ENCODE measurements around the gene CMPK1.

CMPK1 gene

GRCh38 chr1:47417170-47418044 is 83.8 kb downstream of the CMPK1 start:
- FAIRE-seq: no peak

GRCh38 chr1:47418122-47418521 is 84.5 kb downstream of the CMPK1 start:
- no peak for DNase-seq (ENCODE audit: insufficient read length, low spot score)
- FAIRE-seq: no peak

More at GRCh38 chr1:47417170-47418044, 83.8 kb downstream of the CMPK1 start:
- DNase-seq (ENCODE audit: insufficient read length, low spot score): no peak

- FAIRE-seq: no peak
- DNase-seq (ENCODE audit: insufficient read length, low spot score): no peak
These were observed 85.2 kb downstream of the CMPK1 start for GRCh38 chr1:47418681-47419325.

GRCh38 chr1:47420547-47420946 is 87.0 kb downstream of the CMPK1 start:
- FAIRE-seq: no peak
- DNase-seq (ENCODE audit: insufficient read length, low spot score): no peak

- DNase-seq (ENCODE audit: insufficient read length, low spot score): no peak
- no peak for FAIRE-seq
These were observed 90.3 kb downstream of the CMPK1 start for GRCh38 chr1:47423872-47424271.

- FAIRE-seq (no peak), DNase-seq (ENCODE audit: insufficient read length, low spot score) (no peak)
These were observed 90.9 kb downstream of the CMPK1 start for GRCh38 chr1:47424336-47424982.
